Measurements from ENCODE around the gene DPH1.

The DPH1 gene

GRCh38 chr17:1997927-1998742 is 31.8 kb upstream of the DPH1 start:
- Histone ChIP-seq H3K4me1 (ENCODE audit: control insufficient read depth, low read length) (no peaks in the 10 kb centered on the region), H3K27ac (ENCODE audit: low read depth, low read length) (no peak overlapping the region), H3K79me2 (ENCODE audit: control insufficient read depth, low read length) (no peaks in the 10 kb centered on the region), H4K20me1 (ENCODE audit: control insufficient read depth, insufficient read depth, low read depth, low read length) (no peaks in the 10 kb centered on the region), H3K27me3 (ENCODE audit: control insufficient read depth, low read length) (no peaks in the 10 kb centered on the region), H3K4me2 (ENCODE audit: low read length) (no peak overlapping the region), H3K4me3 (ENCODE audit: low read length) (no peak overlapping the region), H3K9me2 (replicated peaks; ENCODE audit: control insufficient read depth, low read length) (no peaks in the 10 kb centered on the region), H3K36me3 (ENCODE audit: control insufficient read depth, low read length) (no peaks in the 10 kb centered on the region), H3F3A (ENCODE audit: control insufficient read depth, insufficient read depth) (no peaks in the 10 kb centered on the region), H3K9me3 (ENCODE audit: control insufficient read depth, insufficient read depth, low read length) (no peaks in the 10 kb centered on the region)
- TF ChIP-seq CTCF (IDR thresholded peaks at IDR 0.05; ENCODE audit: low read depth, low read length, poor library complexity, severe bottlenecking) (no peak), EZH2phosphoT487 (IDR thresholded peaks at IDR 0.05; ENCODE audit: borderline replicate concordance, low read length) (no peak)

- Histone ChIP-seq H3F3A (ENCODE audit: control insufficient read depth, insufficient read depth) (no peaks in the 10 kb centered on the region), H3K9me3 (ENCODE audit: control insufficient read depth, insufficient read depth, low read length) (no peaks in the 10 kb centered on the region), H3K27ac (ENCODE audit: low read depth, low read length) (no peak overlapping the region), H3K4me3 (ENCODE audit: low read length) (no peak overlapping the region), H3K4me2 (ENCODE audit: low read length) (no peak overlapping the region), H3K79me2 (ENCODE audit: control insufficient read depth, low read length) (no peaks in the 10 kb centered on the region), H3K27me3 (ENCODE audit: control insufficient read depth, low read length) (no peaks in the 10 kb centered on the region), H3K4me1 (ENCODE audit: control insufficient read depth, low read length) (no peaks in the 10 kb centered on the region), H3K36me3 (ENCODE audit: control insufficient read depth, low read length) (no peaks in the 10 kb centered on the region), H3K9me2 (replicated peaks; ENCODE audit: control insufficient read depth, low read length) (no peaks in the 10 kb centered on the region), H4K20me1 (ENCODE audit: control insufficient read depth, insufficient read depth, low read depth, low read length) (no peaks in the 10 kb centered on the region)
- TF ChIP-seq CTCF (IDR thresholded peaks at IDR 0.05; ENCODE audit: low read depth, low read length, poor library complexity, severe bottlenecking), result no peak
Measured at GRCh38 chr17:1999557-2000251, 30.2 kb upstream of the DPH1 start.

- Histone ChIP-seq H3K4me2 (ENCODE audit: low read length) (no peak overlapping the region), H3K27me3 (ENCODE audit: control insufficient read depth, low read length) (no peaks in the 10 kb centered on the region), H3K9me3 (ENCODE audit: control insufficient read depth, insufficient read depth, low read length) (no peaks in the 10 kb centered on the region), H3K36me3 (ENCODE audit: control insufficient read depth, low read length) (no peaks in the 10 kb centered on the region), H4K20me1 (ENCODE audit: control insufficient read depth, insufficient read depth, low read depth, low read length) (no peaks in the 10 kb centered on the region), H3F3A (ENCODE audit: control insufficient read depth, insufficient read depth) (no peaks in the 10 kb centered on the region), H3K79me2 (ENCODE audit: control insufficient read depth, low read length) (no peaks in the 10 kb centered on the region), H3K4me1 (ENCODE audit: control insufficient read depth, low read length) (no peaks in the 10 kb centered on the region), H3K27ac (ENCODE audit: low read depth, low read length) (no peak overlapping the region), H3K4me3 (ENCODE audit: low read length) (no peak overlapping the region), H3K9me2 (replicated peaks; ENCODE audit: control insufficient read depth, low read length) (no peaks in the 10 kb centered on the region)
- no peak for TF ChIP-seq CTCF (IDR thresholded peaks at IDR 0.05; ENCODE audit: low read depth, low read length, poor library complexity, severe bottlenecking)
- no peak for TF ChIP-seq EZH2phosphoT487 (IDR thresholded peaks at IDR 0.05; ENCODE audit: borderline replicate concordance, low read length)
Measured at GRCh38 chr17:2002767-2003329, 27.1 kb upstream of the DPH1 start.

All from DOHH2 (cell line).